LNCAP (cell line): Measurements from ENCODE around the gene UGT1A5.

Experiments
- TF ChIP-seq, protein P1 (sequence below): fragments of 450-650 bp; IDR thresholded peaks from 2 replicates; pipeline ENCODE4 v1.5.1; 2017; ENCODE audit warnings: mild to moderate bottlenecking

The UGT1A5 gene

DNA sequence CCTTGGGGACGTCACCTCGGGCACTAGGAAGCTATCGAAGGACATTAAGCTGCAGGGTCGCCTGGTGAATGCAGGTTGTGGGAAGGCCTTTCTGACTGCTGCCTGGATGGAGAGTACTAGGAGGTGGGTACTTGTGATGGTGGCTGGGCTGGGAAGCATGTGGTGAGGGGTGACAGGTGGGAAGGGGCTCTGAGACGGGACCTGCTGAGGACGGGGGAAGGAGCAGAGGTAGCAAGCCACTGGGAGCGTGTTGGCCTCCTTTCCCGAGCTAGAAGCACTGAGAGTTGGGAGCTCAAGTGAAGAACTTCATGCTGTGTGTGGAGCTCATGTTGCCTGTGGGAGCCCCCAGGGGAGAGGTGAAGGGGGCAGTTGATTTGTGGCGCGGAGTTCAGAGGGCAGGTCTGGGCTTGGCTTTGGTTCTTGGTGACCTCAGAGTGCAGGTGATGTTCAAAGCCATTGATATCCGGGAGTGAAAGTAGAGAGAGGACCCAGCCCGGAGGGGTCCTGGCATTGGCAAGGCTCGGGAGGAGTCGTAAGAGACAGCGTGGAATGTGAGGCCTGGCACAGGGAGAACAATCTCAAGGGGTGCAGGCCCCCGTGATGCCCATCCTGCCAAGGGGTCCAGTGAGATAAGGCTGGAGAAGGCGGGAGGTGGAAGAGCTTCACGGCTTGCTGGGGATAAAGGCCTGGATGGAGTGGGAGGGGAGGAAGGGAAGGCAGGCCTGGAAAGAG lies 78.6 kb downstream of the UGT1A5 start:
- TF ChIP-seq, protein P1, sequence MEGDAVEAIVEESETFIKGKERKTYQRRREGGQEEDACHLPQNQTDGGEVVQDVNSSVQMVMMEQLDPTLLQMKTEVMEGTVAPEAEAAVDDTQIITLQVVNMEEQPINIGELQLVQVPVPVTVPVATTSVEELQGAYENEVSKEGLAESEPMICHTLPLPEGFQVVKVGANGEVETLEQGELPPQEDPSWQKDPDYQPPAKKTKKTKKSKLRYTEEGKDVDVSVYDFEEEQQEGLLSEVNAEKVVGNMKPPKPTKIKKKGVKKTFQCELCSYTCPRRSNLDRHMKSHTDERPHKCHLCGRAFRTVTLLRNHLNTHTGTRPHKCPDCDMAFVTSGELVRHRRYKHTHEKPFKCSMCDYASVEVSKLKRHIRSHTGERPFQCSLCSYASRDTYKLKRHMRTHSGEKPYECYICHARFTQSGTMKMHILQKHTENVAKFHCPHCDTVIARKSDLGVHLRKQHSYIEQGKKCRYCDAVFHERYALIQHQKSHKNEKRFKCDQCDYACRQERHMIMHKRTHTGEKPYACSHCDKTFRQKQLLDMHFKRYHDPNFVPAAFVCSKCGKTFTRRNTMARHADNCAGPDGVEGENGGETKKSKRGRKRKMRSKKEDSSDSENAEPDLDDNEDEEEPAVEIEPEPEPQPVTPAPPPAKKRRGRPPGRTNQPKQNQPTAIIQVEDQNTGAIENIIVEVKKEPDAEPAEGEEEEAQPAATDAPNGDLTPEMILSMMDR, result no peak

DNA sequence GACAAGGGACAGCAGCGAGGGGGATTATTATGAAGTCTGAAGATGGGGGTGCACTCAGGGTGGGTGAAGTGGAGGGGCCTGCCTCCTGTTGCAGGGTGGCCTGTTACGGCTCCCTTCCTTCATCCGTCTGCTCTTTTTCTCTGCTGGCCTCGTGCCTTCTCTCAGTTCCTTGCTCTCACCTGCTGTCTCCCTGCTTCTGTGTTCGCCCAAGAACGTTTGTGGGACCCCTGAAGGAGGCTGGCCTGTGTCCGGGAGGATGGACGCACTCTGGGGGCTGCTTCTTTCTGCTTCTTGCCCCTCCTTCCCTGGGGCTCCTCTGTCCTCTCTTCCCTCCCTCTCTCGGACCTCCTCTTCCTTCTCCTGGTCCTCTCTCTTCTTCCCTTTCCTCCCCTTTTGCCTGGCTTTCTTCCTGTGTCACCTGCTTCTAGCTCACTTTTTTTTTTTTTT lies 79.2 kb downstream of the UGT1A5 start:
- TF ChIP-seq, protein P1, result no peak

DNA sequence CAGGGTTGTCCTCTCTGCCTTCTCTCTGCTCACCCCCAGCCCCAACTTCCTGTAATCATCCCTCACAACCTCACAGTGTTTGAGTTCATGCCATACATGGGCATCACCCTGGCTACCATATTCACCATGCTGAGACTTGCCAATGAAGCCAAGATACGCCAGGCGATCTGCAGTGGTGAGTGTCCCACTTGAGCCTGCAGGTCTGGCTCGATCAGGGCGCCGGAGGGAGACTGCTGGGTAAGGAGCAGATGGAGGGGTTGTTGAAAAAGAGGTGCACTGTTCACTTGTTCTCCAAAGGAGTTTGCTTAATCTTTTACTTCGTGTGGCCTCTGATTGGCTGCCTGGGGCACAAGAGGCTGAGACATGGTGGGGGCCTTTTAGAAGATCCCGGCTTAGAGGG lies 80.0 kb downstream of the UGT1A5 start:
- TF ChIP-seq, protein P1, result no peak

DNA sequence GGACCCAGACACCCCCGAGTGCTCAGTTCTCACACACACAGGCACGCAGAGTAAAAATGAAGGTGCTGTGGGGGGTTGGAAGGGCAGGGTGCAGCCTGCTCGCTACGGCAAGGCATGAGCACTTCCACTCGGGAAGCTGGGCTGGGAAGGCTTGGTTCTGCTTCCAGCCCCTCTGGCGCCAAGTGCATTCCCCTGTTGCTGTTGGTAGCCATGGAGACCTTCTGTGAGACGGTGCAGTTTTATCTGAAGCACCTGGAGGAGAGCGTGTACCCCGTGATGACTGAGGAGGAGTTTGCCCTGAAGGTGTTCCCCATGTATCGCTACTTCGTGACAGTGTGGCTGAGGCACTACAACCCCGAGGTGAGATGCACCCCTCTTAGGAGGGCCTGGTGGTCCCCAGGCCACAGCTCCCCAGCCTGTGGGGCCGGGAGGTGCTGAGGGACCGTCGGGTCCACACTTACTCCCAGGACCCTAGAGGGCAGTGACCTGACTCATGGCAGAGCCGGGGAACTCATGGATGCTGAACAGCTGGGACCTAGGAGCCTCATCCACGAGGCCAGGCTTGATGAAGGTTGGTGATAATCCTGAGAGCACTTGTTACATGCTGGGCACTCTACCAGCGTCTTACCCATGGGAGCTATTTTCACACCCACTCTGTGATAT lies 80.9 kb downstream of the UGT1A5 start:
- TF ChIP-seq, protein P1, result no peak

DNA sequence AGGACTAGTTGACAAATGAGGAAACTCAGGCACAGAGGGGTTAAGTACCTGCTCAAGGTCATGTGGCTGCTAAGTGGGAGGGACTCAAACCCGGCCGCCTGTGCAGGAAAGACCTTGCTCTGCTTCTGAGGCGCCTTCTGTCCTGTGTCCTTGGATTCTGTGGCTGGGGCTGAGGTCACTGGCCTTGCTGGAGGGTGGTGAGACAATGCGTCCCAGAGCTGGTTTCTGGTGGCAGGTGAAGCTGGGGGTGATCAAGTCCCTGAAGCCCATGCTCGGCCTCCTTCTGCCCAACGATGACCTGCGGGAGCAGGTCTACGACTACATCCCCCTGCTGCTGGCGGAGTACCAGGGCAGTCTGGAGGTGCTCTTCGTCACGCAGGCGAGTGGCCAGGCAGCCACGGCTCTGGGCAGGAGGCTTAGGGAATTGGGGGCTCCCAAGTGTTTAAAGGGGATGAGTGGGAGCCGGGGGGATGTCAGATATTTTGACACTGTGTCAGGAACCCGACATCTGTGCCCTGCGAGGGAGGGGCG lies 81.5 kb downstream of the UGT1A5 start:
- TF ChIP-seq, protein P1, result no peak

DNA sequence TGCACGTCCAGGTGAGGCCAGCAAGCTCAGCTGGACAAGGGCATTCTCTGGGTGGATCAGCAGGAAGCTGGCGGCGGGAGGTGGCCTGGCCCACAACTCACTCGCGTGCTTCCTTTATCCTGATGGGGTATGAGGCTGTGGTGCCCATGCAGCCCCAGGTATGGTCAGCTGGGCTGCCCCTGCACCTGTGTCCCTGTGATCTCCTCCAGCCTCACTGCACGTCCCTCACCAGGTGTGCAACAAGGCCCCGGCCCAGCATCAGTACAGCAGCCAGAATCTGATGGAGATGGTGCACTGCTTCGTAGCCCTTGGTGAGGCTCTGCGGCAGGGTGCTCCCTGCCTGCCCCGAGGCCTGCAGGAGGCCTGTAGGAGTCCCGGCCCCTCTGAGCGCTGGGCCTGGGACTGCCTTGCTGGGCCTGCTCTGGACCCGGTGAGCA lies 83.0 kb downstream of the UGT1A5 start:
- TF ChIP-seq, protein P1, result no peak

DNA sequence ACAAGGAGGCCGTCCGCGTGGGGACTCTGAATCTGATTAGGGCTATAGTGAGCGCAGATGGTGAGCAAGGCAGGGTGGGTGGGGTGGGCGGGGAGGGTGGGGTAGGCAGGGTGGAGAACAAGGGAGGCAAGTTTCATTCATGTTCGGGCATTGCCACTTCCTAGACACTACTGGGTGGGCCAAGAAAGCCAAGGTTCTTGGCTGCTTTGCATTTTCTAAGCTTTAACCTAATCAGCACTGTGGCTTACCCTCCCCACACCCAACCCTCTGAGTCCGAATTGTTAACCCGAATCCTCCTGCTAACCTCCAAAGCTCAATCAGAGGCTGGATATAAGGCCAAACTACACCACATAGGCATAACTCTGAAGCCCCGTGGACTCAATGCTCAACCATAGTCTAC lies 83.5 kb downstream of the UGT1A5 start:
- TF ChIP-seq, protein P1, result no peak
